ENCODE results near the gene WT1. TPM values are rescaled to one million over a fixed set of nuclear protein-coding genes. Genes with fewer than 3 reads are reported as not detected.

Gene WT1
- total and polyA plus RNA-seq, 2 of the 4 experiments (the other 2 are of a cell fraction), result not detected

GRCh38 chr11:32400196-32400595 lies 35.1 kb downstream of the WT1 start:
- H3K18ac ChIP-seq (ENCODE audit: low read depth, low read length), result no peak overlapping the region
- H2BK5ac ChIP-seq (ENCODE audit: low read depth, low read length, poor library complexity, severe bottlenecking), result no peak overlapping the region
- POLR2A ChIA-PET (ENCODE audit: unreplicated experiment), result no interaction called here
- TF ChIP-seq RFX5 (IDR thresholded peaks at IDR 0.05; ENCODE audit: low read depth, low read length) (no peak), CEBPB (IDR thresholded peaks at IDR 0.05; ENCODE audit: low read depth, low read length) (peak; percentile 63)
- no peak overlapping the region for H3K23ac ChIP-seq (ENCODE audit: low read depth, low read length)
- BruUV-seq (replicated peaks), result no TSS peak
- dilution Hi-C loops (cut with HindIII; ENCODE audit: low sequenced_read_pairs, unreplicated experiment) (no loop called here), intact Hi-C loops (cut with micrococcal nuclease) (no loop called here), in situ Hi-C loops (cut with MboI; ENCODE audit: low sequenced_read_pairs) (no loop called here)
- H3K4me1 ChIP-seq (ENCODE audit: control insufficient read depth, insufficient read depth, low read length), result no peaks in the 10 kb centered on the region
- ATAC-seq (ENCODE audit: low read depth), result no peak
- H3K4ac ChIP-seq (ENCODE audit: low read depth, low read length), result no peak overlapping the region
- H4K20me1 ChIP-seq (ENCODE audit: insufficient read depth, low read length), result no peaks in the 10 kb centered on the region
- no peaks in the 10 kb centered on the region for H3K36me3 ChIP-seq (ENCODE audit: control insufficient read depth, insufficient read depth, low read length)
- no peak overlapping the region for H2AFZ ChIP-seq (replicated peaks; ENCODE audit: low read length, poor library complexity)
- CTCF ChIA-PET, result no interaction called here
- H3K14ac ChIP-seq (replicated peaks; ENCODE audit: low read depth, low read length), result no peak overlapping the region
- H3K27ac ChIP-seq (ENCODE audit: insufficient read depth, low read length), result no peak overlapping the region
- H2AK9ac ChIP-seq (replicated peaks; ENCODE audit: low read depth, low read length, poor library complexity), result no peak overlapping the region
- H3K27me3 ChIP-seq (ENCODE audit: control insufficient read depth, insufficient read depth, low read length), result peaks cover 1% of the 10 kb centered on the region; the same call in 1 of the 2 replicates
- no peak overlapping the region for H3K9ac ChIP-seq (ENCODE audit: low read depth, low read length)
- H3K9me1 ChIP-seq (ENCODE audit: insufficient read depth, low read length), result no peaks in the 10 kb centered on the region
- no peaks in the 10 kb centered on the region for H3K79me1 ChIP-seq (ENCODE audit: low read depth in 1 of 2, low read length in 2 of 2)
- no peak overlapping the region for H3K56ac ChIP-seq (ENCODE audit: extremely low read depth, insufficient read depth, low read length)
- H2BK20ac ChIP-seq (ENCODE audit: low read depth, low read length), result no peak overlapping the region
- H4K5ac ChIP-seq (ENCODE audit: low read depth, low read length), result no peak overlapping the region
- DNase-seq, result peak; percentile 10
- no peak overlapping the region for H2BK120ac ChIP-seq (ENCODE audit: low read depth, low read length)
- WGBS, 2 experiments (ENCODE audit: extremely low coverage in 2 of 2, insufficient read length in 1 of 2), result 3% methylated on average over 8 of the region's 16 CpGs; no CpG with 5 or more reads in 1 of the 2 experiments
- H3K4me2 ChIP-seq (ENCODE audit: low read depth, low read length), result no peak overlapping the region
- H4K8ac ChIP-seq (ENCODE audit: low read depth in 2 of 2, low read length in 2 of 2), result no peak overlapping the region
- no peak overlapping the region for H2BK15ac ChIP-seq (ENCODE audit: low read depth, low read length)
- no peak overlapping the region for H4K91ac ChIP-seq (ENCODE audit: insufficient read depth, low read depth, low read length)
- H2AK5ac ChIP-seq (ENCODE audit: low read depth, low read length), result no peak overlapping the region
- H3K9me3 ChIP-seq (ENCODE audit: control insufficient read depth, insufficient read depth, low read length), result no peaks in the 10 kb centered on the region
- no peak overlapping the region for H3K4me3 ChIP-seq (ENCODE audit: insufficient read depth, low read depth, low read length)
